Measurements from ENCODE around the gene SRPK1. TPM values are rescaled to one million over a fixed set of nuclear protein-coding genes. Genes with fewer than 3 reads are reported as not detected.

Gene SRPK1
- total RNA-seq, 1 donor from 2014 or later, result 74.3 TPM

GRCh38 chr6:35795453-35796071 lies 125.3 kb downstream of the SRPK1 start:
- Mint-ChIP-seq H3K27me3 (peaks cover 11% of the 10 kb centered on the region), H3K36me3 (ENCODE audit: insufficient read depth) (no peaks in the 10 kb centered on the region), H3K27ac (no peak overlapping the region), H3K9me3 (ENCODE audit: low read depth) (no peaks in the 10 kb centered on the region), H3K4me3 (ENCODE audit: low read depth) (no peak overlapping the region), H3K4me1 (ENCODE audit: low read depth) (peaks cover 3% of the 10 kb centered on the region)
- no peak for TF ChIP-seq CTCF (IDR thresholded peaks at IDR 0.05; ENCODE audit: unreplicated experiment)
- DNase-seq (ENCODE audit: low spot score, unreplicated experiment), result no peak

GRCh38 chr6:35794536-35795452 lies 126.1 kb downstream of the SRPK1 start:
- Mint-ChIP-seq H3K27ac (no peak overlapping the region), H3K27me3 (peaks cover 15% of the 10 kb centered on the region), H3K4me3 (ENCODE audit: low read depth) (no peak overlapping the region), H3K4me1 (ENCODE audit: low read depth) (peaks cover 3% of the 10 kb centered on the region), H3K36me3 (ENCODE audit: insufficient read depth) (no peaks in the 10 kb centered on the region), H3K9me3 (ENCODE audit: low read depth) (no peaks in the 10 kb centered on the region)
- no peak for TF ChIP-seq CTCF (IDR thresholded peaks at IDR 0.05; ENCODE audit: unreplicated experiment)
- DNase-seq (ENCODE audit: low spot score, unreplicated experiment), result no peak

GRCh38 chr6:35790683-35791082 lies 130.2 kb downstream of the SRPK1 start:
- Mint-ChIP-seq H3K4me3 (ENCODE audit: low read depth) (no peak overlapping the region), H3K27me3 (peaks cover 37% of the 10 kb centered on the region), H3K9me3 (ENCODE audit: low read depth) (no peaks in the 10 kb centered on the region), H3K36me3 (ENCODE audit: insufficient read depth) (no peaks in the 10 kb centered on the region), H3K27ac (no peak overlapping the region), H3K4me1 (ENCODE audit: low read depth) (no peaks in the 10 kb centered on the region)
- no peak for DNase-seq (ENCODE audit: low spot score, unreplicated experiment)
- TF ChIP-seq CTCF (IDR thresholded peaks at IDR 0.05; ENCODE audit: unreplicated experiment), result no peak

GRCh38 chr6:35788423-35788982 lies 132.4 kb downstream of the SRPK1 start:
- DNase-seq (ENCODE audit: low spot score, unreplicated experiment), result no peak
- H3K4me1 Mint-ChIP-seq (ENCODE audit: low read depth), result peaks cover 5% of the 10 kb centered on the region
- H3K9me3 Mint-ChIP-seq (ENCODE audit: low read depth), result no peaks in the 10 kb centered on the region
- H3K4me3 Mint-ChIP-seq (ENCODE audit: low read depth), result no peak overlapping the region
- TF ChIP-seq CTCF (IDR thresholded peaks at IDR 0.05; ENCODE audit: unreplicated experiment), result no peak
- no peak overlapping the region for H3K27ac Mint-ChIP-seq
- no peaks in the 10 kb centered on the region for H3K36me3 Mint-ChIP-seq (ENCODE audit: insufficient read depth)
- H3K27me3 Mint-ChIP-seq, result peaks cover 34% of the 10 kb centered on the region

Data from progenitor cell of endocrine pancreas (in vitro differentiated cells).